GM12872 (cell line): ENCODE data around the gene AXDND1.

Experiments used
- TF ChIP-seq, protein P1 (sequence below): IDR thresholded peaks from 3 replicates; pipeline ENCODE4 v1.5.1; 2011; ENCODE audit warnings: low read depth, mild to moderate bottlenecking, low read length, moderate library complexity; ENCODE audit not compliant: insufficient read depth

Gene AXDND1, protein sequence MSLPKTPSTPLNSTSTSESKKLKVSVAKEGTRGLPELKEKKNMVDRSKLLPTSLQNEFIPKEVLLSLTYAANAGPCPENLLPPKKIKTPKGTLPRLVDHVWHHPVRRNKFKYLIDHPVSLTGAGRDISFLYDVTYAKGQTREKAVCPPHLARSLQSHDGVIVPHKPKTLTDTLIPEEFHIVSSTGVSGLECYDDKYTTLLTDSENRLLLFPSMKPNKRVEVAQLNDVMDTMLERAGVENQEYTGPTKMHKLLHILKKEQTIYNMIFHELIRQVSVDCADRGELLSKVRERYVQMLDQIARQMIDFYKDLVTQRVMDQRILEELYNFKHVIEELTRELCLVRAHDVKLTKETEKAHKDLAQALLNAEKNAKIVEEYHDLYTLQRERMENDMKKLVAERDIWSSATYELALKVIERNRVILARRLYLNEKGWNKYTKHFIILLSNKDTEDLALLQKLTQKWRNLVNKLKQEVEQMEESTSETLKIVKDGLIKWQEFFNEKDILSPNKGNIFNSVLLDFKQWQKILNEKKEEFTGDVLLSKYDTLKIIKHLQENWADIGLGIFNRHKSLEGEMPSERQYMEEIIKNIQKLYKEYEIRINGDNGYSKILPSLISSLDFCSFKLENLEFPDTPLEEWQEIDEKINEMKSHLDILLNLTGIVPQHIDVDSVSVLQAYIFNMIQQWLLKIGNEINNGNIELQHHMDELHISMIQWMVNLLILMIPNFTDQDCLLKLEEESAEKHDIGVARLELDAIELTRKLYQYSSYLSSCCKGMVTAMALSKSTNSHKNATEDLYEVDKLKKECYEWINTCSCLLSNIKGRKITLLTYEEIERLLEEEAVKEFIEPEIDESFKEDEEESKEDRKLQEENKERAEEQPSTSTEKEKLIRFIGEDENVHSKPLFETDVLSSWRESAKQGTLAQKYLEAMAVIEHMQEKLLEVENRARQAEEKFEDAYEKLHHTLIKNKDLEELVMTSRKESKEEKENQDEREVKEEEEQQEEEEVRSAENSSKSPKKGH

DNA sequence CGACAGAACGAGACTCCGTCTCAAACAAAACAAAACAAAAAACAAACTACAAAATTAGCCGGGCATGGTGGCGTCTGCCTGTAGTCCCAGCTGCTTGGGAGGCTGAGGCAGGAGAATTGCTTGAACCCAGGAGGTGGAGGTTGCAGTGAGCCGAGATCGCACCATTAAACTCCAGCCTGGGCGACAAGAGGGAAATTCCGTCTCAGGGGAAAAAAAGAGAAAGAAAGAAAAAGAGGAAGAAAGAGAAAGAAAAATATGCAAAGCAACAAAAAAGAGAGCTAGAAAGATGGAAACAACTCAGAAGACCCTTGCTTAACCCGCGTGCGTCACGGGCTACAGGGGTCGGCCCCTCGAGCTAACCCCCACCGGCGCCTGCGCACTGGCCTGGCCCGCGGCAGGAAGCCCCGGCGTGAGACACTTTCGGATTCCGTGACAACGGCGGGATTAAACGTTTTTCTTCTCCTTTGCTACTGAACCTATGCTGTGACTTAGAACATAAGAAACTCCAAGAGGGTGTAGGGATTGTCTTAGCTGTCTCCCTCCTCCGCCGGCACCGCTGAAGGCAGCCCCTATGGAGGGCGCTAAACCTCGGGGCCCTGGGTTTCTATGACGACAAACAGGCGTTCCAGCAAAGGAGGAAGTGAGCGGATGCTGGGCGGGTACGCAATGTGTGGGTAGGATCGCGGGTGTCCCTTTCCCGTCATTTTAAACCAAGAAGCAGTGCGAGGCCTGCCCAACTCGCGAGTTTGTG, at the start of gene AXDND1:
AXDND1 (plus strand) TSS at position 630 of the 751 bp plus-strand sequence. CDS start 539 bp downstream, outside the sequence.
- TF ChIP-seq, protein P1, sequence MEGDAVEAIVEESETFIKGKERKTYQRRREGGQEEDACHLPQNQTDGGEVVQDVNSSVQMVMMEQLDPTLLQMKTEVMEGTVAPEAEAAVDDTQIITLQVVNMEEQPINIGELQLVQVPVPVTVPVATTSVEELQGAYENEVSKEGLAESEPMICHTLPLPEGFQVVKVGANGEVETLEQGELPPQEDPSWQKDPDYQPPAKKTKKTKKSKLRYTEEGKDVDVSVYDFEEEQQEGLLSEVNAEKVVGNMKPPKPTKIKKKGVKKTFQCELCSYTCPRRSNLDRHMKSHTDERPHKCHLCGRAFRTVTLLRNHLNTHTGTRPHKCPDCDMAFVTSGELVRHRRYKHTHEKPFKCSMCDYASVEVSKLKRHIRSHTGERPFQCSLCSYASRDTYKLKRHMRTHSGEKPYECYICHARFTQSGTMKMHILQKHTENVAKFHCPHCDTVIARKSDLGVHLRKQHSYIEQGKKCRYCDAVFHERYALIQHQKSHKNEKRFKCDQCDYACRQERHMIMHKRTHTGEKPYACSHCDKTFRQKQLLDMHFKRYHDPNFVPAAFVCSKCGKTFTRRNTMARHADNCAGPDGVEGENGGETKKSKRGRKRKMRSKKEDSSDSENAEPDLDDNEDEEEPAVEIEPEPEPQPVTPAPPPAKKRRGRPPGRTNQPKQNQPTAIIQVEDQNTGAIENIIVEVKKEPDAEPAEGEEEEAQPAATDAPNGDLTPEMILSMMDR, result peak; percentile 31; the same call in 1 of the 3 replicates

DNA sequence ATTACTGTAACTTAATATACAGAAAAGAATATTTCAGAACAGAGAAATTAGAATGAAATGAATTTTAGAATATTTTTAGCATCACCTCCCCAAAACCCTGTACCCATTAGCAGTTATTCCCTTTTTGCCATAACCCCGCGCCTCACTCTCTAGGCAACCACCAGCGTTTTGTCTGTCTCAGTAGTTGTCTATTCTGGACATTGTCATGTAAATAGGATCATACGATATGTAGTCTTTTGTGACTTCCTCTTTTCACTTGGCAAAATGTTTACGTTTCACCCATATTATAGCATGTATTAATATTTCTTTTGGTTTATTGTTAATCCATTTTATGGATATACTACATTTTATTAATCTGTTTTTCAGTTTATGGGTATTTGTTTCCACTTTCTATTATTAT, 47.3 kb upstream of the AXDND1 start:
- TF ChIP-seq, protein P1, result no peak

GRCh38 chr1:179321533-179322216, 44.1 kb upstream of the AXDND1 start:
- TF ChIP-seq, protein P1, result no peak

DNA sequence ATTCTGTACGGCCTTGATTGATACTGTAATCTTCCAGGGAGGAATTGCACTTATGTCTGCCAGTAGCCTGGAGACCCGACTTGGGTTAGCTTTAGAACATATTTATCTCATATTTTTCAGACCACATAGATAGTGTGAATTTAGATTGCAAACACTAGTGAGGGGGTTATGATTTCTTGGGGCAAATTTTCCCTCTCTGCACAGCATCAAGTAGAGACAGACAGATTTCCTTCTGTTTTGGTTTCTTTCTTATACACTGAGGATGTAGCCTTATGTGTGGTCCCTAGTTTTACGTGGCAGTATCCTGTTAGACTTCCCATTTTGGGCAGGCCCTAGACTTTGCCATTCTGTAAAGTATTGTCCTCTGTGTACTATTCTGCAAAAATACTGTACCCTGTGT, 43.2 kb upstream of the AXDND1 start:
- TF ChIP-seq, protein P1, result no peak

DNA sequence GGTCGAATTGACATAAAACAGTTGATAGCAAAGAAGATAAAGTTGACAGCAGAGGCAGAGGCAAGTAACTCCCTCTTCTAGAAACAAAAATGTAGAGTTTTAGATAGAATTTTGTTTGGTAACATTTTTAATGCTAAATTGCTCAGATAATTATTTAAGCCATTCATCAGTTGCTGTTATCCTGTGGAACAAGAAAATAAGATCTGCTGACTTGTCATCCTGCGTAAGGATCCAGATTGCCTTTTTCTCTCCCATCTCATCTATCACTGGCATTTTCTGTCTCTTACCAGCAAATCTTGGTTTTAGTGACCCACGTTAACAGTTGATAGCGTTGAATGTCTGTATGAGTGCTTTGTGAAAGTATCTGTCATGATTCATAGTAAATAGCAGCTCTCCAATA, 42.3 kb upstream of the AXDND1 start:
- TF ChIP-seq, protein P1, result no peak

- TF ChIP-seq, protein P1, result no peak
Measured at GRCh38 chr1:179325836-179326235, 39.9 kb upstream of the AXDND1 start.
